ENCODE measurements around the gene MYO15A.

GRCh38 chr17:18138065-18138749 lies 29.7 kb downstream of the MYO15A start:
- TF ChIP-seq CTCF (IDR thresholded peaks at IDR 0.05), result no peak
- TF ChIP-seq ZFX (IDR thresholded peaks at IDR 0.05; ENCODE audit: borderline replicate concordance), result no peak

Data from 22Rv1 (cell line).